Hematopoietic multipotent progenitor cell treated with erythropoietin and hydrocortisone succinate and interleukin-3 and kit ligand, for 17 days (in vitro differentiated cells): Measurements from ENCODE around the gene ACOT13.
"Not testable (repeated sequence)": the region's sequence is repeated elsewhere in the genome, so short reads cannot be mapped to it uniquely, and the experiment has no call there.

ENCODE experiments used
- DNase-seq: peaks from one replicate; pipeline ENCODE4 v3.0.0-alpha.2; 2015; ENCODE audit warnings: low spot score

ACOT13 gene

GRCh38 chr6:24662236-24662635, 4.6 kb upstream of the ACOT13 start:
- no peak for DNase-seq

GRCh38 chr6:24663189-24663588, 3.7 kb upstream of the ACOT13 start:
- DNase-seq, result no peak

- no peak for DNase-seq
These were observed 2.6 kb upstream of the ACOT13 start for GRCh38 chr6:24664046-24664987.

GRCh38 chr6:24666097-24666640, 708 bp upstream of the ACOT13 start:
- peak; percentile 69 for DNase-seq

GRCh38 chr6:24667378-24667803, 514 bp downstream of the ACOT13 start:
- DNase-seq, result no peak

- not testable (repeated sequence) for DNase-seq
These were observed 1.5 kb downstream of the ACOT13 start for GRCh38 chr6:24668066-24668996.

GRCh38 chr6:24668997-24669361, 2.1 kb downstream of the ACOT13 start:
- DNase-seq, result no peak

GRCh38 chr6:24670492-24670891, 3.6 kb downstream of the ACOT13 start:
- not testable (repeated sequence) for DNase-seq

- DNase-seq, result not testable (repeated sequence)
These were observed 4.2 kb downstream of the ACOT13 start for GRCh38 chr6:24671077-24671476.

GRCh38 chr6:24672620-24673182, 5.8 kb downstream of the ACOT13 start:
- DNase-seq, result no peak

- no peak for DNase-seq
These were observed 6.7 kb downstream of the ACOT13 start for GRCh38 chr6:24673625-24674024.

- DNase-seq, result not testable (repeated sequence)
These were observed 12.0 kb downstream of the ACOT13 start for GRCh38 chr6:24678792-24679352.

- DNase-seq, result no peak
These were observed 13.7 kb downstream of the ACOT13 start for GRCh38 chr6:24680582-24680981.

- DNase-seq, result no peak
These were observed 16.7 kb downstream of the ACOT13 start for GRCh38 chr6:24683297-24684296.

- no peak for DNase-seq
These were observed 19.5 kb downstream of the ACOT13 start for GRCh38 chr6:24686408-24686807.

- DNase-seq, result no peak
These were observed 20.1 kb downstream of the ACOT13 start for GRCh38 chr6:24686946-24687345.

- DNase-seq, result no peak
These were observed 23.1 kb downstream of the ACOT13 start for GRCh38 chr6:24689964-24690363.

- no peak for DNase-seq
These were observed 23.7 kb downstream of the ACOT13 start for GRCh38 chr6:24690593-24690992.

GRCh38 chr6:24691550-24691949, 24.7 kb downstream of the ACOT13 start:
- no peak for DNase-seq

GRCh38 chr6:24692003-24692402, 25.1 kb downstream of the ACOT13 start:
- DNase-seq, result no peak
